HepG2 (cell line): ENCODE results near the gene RPH3AL. TPM values are rescaled to one million over a fixed set of nuclear protein-coding genes. Genes with fewer than 3 reads are reported as not detected.

Source experiments
- ATF4 ChIP-seq, 2 experiments: fragments of 450-650 bp in 1 of 2; sonication (generic) in 1 of 2; formaldehyde crosslinking; IDR thresholded peaks; 2 replicates each; pipeline versions ENCODE4 v1.5.0 to v1.8.0; 2020 to 2022; ENCODE audit warnings: mild to moderate bottlenecking in 1 of 2, missing genetic modification reagents in 1 of 2
- CC2D1A ChIP-seq: sonication (generic); formaldehyde crosslinking; IDR thresholded peaks from 2 replicates; pipeline ENCODE4 v1.8.1; 2023; ENCODE audit warnings: mild to moderate bottlenecking, missing genetic modification reagents
- HHEX ChIP-seq: IDR thresholded peaks from 2 replicates; pipeline ENCODE4 v1.6.1; 2016; ENCODE audit warnings: control low read depth
- HMGXB4 ChIP-seq, 2 experiments: sonication (generic) in 1 of 2; formaldehyde crosslinking in 1 of 2; IDR thresholded peaks; 2 replicates each; pipeline versions ENCODE4 v1.4.0 to v1.6.1; 2018 to 2020; ENCODE audit warnings: missing genetic modification reagents in 2 of 2, borderline replicate concordance in 1 of 2, low read depth in 1 of 2, mild to moderate bottlenecking in 1 of 2, missing biosample characterization in 1 of 2
- KAT8 ChIP-seq: IDR thresholded peaks from 2 replicates; pipeline ENCODE4 v1.6.1; 2016; ENCODE audit warnings: missing genetic modification reagents, missing compliant biosample characterization
- KDM2A ChIP-seq: sonication (generic); formaldehyde crosslinking; IDR thresholded peaks from 2 replicates; pipeline ENCODE4 v1.4.0; 2020; ENCODE audit warnings: low read depth, missing genetic modification reagents, borderline replicate concordance
- KLF6 ChIP-seq: IDR thresholded peaks from 2 replicates; pipeline ENCODE4 v1.8.0; 2016; ENCODE audit warnings: missing biosample characterization, missing genetic modification reagents
- MAX ChIP-seq: IDR thresholded peaks from 2 replicates; pipeline ENCODE4 v1.6.1; 2012; ENCODE audit warnings: inconsistent platforms
- MED8 ChIP-seq: sonication (generic); formaldehyde crosslinking; IDR thresholded peaks from 2 replicates; pipeline ENCODE4 v1.8.1; 2023; ENCODE audit warnings: mild to moderate bottlenecking, missing genetic modification reagents; ENCODE audit not compliant: insufficient replicate concordance
- MTERF4 ChIP-seq: sonication (generic); formaldehyde crosslinking; IDR thresholded peaks from 2 replicates; pipeline ENCODE4 v1.8.0; 2023; ENCODE audit warnings: mild to moderate bottlenecking, missing genetic modification reagents
- SALL2 ChIP-seq: sonication (generic); formaldehyde crosslinking; IDR thresholded peaks from 2 replicates; pipeline ENCODE4 v1.8.1; 2023; ENCODE audit warnings: mild to moderate bottlenecking, missing genetic modification reagents, inconsistent platforms
- SKI ChIP-seq: fragments of 450-650 bp; IDR thresholded peaks from one replicate; pipeline ENCODE4 v1.6.1; 2018; ENCODE audit warnings: mild to moderate bottlenecking; ENCODE audit not compliant: partially characterized antibody
- SOX6 ChIP-seq, 2 experiments: fragments of 450-650 bp in 1 of 2; sonication (generic) in 1 of 2; formaldehyde crosslinking in 1 of 2; IDR thresholded peaks; 2 replicates each; pipeline versions ENCODE4 v1.4.0 to v1.6.1; 2017 to 2020; ENCODE audit warnings: antibody characterized with exemption in 1 of 2, mild to moderate bottlenecking in 1 of 2, missing genetic modification reagents in 1 of 2
- TARDBP ChIP-seq: sonication (generic); formaldehyde crosslinking; IDR thresholded peaks from 2 replicates; pipeline ENCODE4 v1.8.0; 2022; ENCODE audit warnings: mild to moderate bottlenecking, missing genetic modification reagents
- ZFY ChIP-seq: sonication (generic); formaldehyde crosslinking; IDR thresholded peaks from 2 replicates; pipeline ENCODE4 v1.4.0; 2020; ENCODE audit warnings: missing genetic modification reagents
- ZHX1 ChIP-seq: sonication (generic); formaldehyde crosslinking; IDR thresholded peaks from 2 replicates; pipeline ENCODE4 v1.8.1; 2022; ENCODE audit warnings: low read depth, mild to moderate bottlenecking, missing genetic modification reagents
- ZNF563 ChIP-seq: sonication (generic); formaldehyde crosslinking; IDR thresholded peaks from 2 replicates; pipeline ENCODE4 v1.8.0; 2022; ENCODE audit warnings: mild to moderate bottlenecking, moderate library complexity, missing genetic modification reagents
- ZNF572 ChIP-seq: sonication (generic); formaldehyde crosslinking; IDR thresholded peaks from 2 replicates; pipeline ENCODE4 v1.5.1; 2020; ENCODE audit warnings: mild to moderate bottlenecking, missing genetic modification reagents
- ZNF704 ChIP-seq: sonication (generic); formaldehyde crosslinking; IDR thresholded peaks from 2 replicates; pipeline ENCODE4 v1.8.1; 2023; ENCODE audit warnings: mild to moderate bottlenecking, inconsistent platforms, moderate library complexity, missing genetic modification reagents, borderline replicate concordance
- ZNF713 ChIP-seq: sonication (generic); formaldehyde crosslinking; IDR thresholded peaks from 2 replicates; pipeline ENCODE4 v1.4.0; 2020; ENCODE audit warnings: mild to moderate bottlenecking, missing genetic modification reagents
- ZNF879 ChIP-seq: sonication (generic); formaldehyde crosslinking; IDR thresholded peaks from 2 replicates; pipeline ENCODE4 v1.8.1; 2023; ENCODE audit warnings: missing genetic modification reagents
- polyA plus RNA-seq, 8 experiments: library from polyadenylated mRNA; depleted of rRNA in 3 of 8; stranded (reverse) in 7 of 8; unstranded in 1 of 8; fragments of >200 nt; fragmentation: Illumina TruSeq in 4 of 8; extraction: Trizol in 4 of 8; gene quantifications; 2 replicates each; pipeline versions ENCODE4 v1.2.1 to v1.2.3, GENCODE V29; 2011 to 2016; ENCODE audit warnings: low read depth in 4 of 8, missing spikeins in 1 of 8, mixed read lengths in 1 of 8; ENCODE audit not compliant: insufficient read depth in 1 of 8
- total RNA-seq, 5 experiments: library from RNA; depleted of rRNA; stranded (reverse); fragments of >200 nt; fragmentation: Illumina TruSeq; extraction: Trizol; gene quantifications; 2 replicates each; pipeline ENCODE4 v1.2.3, GENCODE V29; 2016; ENCODE audit warnings: low read depth in 1 of 5

RPH3AL gene
- total and polyA plus RNA-seq, 2 of the 13 experiments (the other 11 are each of a cell fraction or from before 2014, with no cell fraction given) = 7.8 to 16.4 TPM

- TF ChIP-seq SKI (peak; percentile 40), KDM2A (peak; percentile 71), ZNF563 (CRISPR knock-in tag) (0 out of 2 replicates have a peak, but pooled peaks have one; percentile 52), SOX6 (IDR thresholded peaks at IDR 0.05) (no peak), SOX6 (CRISPR knock-in tag; IDR thresholded peaks at IDR 0.05) (peak; percentile 23; the same call in 1 of the 2 replicates), MAX (peak; percentile 45), TARDBP (CRISPR knock-in tag) (0 out of 2 replicates have a peak, but pooled peaks have one; percentile 33), SALL2 (no peak), ZHX1 (CRISPR knock-in tag) (no peak), ZNF879 (CRISPR knock-in tag) (0 out of 2 replicates have a peak, but pooled peaks have one; percentile 32), ATF4 (CRISPR knock-in tag; IDR thresholded peaks at IDR 0.05) (peak in 1 of 2 experiments; percentile 52; a peak in 1 of 4 replicates), KAT8 (CRISPR knock-in tag) (no peak), HHEX (CRISPR knock-in tag) (no peak), HMGXB4 (CRISPR knock-in tag; IDR thresholded peaks at IDR 0.05; ENCODE audit: borderline replicate concordance in 1 of 2, low read depth in 1 of 2) (peak; percentile 64 to 69; a peak in 1 of 4 replicates), ZFY (CRISPR knock-in tag) (peak; percentile 29; the same call in 1 of the 2 replicates), MED8 (CRISPR knock-in tag) (no peak), CC2D1A (no peak), KLF6 (CRISPR knock-in tag) (0 out of 2 replicates have a peak, but pooled peaks have one; percentile 20), MTERF4 (CRISPR knock-in tag) (0 out of 2 replicates have a peak, but pooled peaks have one; percentile 43), ZNF713 (CRISPR knock-in tag) (no peak), ZNF572 (CRISPR knock-in tag) (peak; percentile 46), ZNF704 (CRISPR knock-in tag) (no peak)
These were observed 33.7 kb upstream of the RPH3AL start (continued) for GRCh38 chr17:386141-386876.
